ENCODE results near the gene MYO1H. TPM values are rescaled to one million over a fixed set of nuclear protein-coding genes. Genes with fewer than 3 reads are reported as not detected.

Gene MYO1H
- total RNA-seq, 4 donors from 2014 or later: not detected

DNA sequence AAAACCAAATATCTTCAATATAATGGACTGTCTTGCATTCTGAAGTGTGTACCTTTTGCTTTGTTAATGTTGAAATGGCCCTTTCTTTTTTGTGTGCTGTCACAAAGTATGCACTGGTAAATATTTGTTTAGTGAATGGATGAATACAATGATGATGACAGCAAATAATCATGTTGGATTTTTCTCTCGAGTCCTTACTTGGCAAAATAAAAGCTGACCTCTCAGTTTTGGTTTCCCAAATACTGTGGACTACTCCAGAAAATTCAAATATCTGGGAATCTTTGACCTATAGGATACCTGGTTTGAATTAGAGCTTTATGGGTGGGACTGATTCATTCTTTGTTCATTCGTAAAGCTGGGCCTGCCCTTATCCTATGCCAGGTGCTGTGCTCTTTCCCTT lies 135.2 kb downstream of the MYO1H start:
- peaks cover 0 to 49% (median 20%) of the 10 kb centered on the region in 4 donors for H3K36me3 ChIP-seq
- H3K4me3 ChIP-seq: no peak overlapping the region
- H3K9me3 ChIP-seq: no peaks in the 10 kb centered on the region
- intact Hi-C loops (cut with DNase I; ENCODE audit: low total_unique reads) (no loop called here), in situ Hi-C loops (cut with MboI; ENCODE audit: low pct_ligation_motif_present in 1 of 4, low pct_unique_long_range_greater_than_20kb in 1 of 4, low sequenced_read_pairs in 3 of 4) (no loop called here)
- no peak overlapping the region for H3K27ac ChIP-seq
- WGBS, 2 donors (ENCODE audit: low coverage in 1 of 2): 29 to 74% methylated on average over 1 to 2 of the region's 2 CpGs
- no peak for TF ChIP-seq POLR2AphosphoS5 (IDR thresholded peaks at IDR 0.05)
- TF ChIP-seq EP300 (IDR thresholded peaks at IDR 0.05; ENCODE audit: low read depth): no peak
- TF ChIP-seq, protein P1, sequence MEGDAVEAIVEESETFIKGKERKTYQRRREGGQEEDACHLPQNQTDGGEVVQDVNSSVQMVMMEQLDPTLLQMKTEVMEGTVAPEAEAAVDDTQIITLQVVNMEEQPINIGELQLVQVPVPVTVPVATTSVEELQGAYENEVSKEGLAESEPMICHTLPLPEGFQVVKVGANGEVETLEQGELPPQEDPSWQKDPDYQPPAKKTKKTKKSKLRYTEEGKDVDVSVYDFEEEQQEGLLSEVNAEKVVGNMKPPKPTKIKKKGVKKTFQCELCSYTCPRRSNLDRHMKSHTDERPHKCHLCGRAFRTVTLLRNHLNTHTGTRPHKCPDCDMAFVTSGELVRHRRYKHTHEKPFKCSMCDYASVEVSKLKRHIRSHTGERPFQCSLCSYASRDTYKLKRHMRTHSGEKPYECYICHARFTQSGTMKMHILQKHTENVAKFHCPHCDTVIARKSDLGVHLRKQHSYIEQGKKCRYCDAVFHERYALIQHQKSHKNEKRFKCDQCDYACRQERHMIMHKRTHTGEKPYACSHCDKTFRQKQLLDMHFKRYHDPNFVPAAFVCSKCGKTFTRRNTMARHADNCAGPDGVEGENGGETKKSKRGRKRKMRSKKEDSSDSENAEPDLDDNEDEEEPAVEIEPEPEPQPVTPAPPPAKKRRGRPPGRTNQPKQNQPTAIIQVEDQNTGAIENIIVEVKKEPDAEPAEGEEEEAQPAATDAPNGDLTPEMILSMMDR (IDR thresholded peaks at IDR 0.05): no peak
- no peak for TF ChIP-seq POLR2A (IDR thresholded peaks at IDR 0.05)
- no peaks in the 10 kb centered on the region for H3K27me3 ChIP-seq
- peaks cover 9 to 17% (median 12%) of the 10 kb centered on the region in 4 donors for H3K4me1 ChIP-seq
- DNase-seq: no peak

DNA sequence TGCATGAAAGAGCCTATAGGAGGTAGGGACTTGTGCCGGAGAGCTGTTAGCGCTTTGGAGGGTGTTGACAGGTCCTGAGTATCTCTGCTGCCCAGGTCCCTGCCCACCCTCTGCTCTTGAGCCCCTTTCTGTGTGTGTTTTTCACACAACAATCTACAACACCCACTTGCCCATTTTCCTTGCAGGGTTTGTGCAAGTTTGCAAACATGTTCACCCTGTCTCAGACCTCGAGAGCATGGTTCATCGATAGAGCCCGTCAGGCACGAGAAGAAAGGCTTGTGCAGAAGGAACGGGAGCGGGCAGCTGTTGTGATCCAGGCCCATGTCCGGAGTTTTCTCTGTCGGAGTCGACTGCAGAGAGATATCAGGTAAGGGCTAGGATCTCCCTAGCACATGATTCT lies 135.6 kb downstream of the MYO1H start:
- intact Hi-C loops (cut with DNase I; ENCODE audit: low total_unique reads): no loop called here
- peaks cover 4 to 13% (median 8%) of the 10 kb centered on the region in 4 donors for H3K4me1 ChIP-seq

DNA sequence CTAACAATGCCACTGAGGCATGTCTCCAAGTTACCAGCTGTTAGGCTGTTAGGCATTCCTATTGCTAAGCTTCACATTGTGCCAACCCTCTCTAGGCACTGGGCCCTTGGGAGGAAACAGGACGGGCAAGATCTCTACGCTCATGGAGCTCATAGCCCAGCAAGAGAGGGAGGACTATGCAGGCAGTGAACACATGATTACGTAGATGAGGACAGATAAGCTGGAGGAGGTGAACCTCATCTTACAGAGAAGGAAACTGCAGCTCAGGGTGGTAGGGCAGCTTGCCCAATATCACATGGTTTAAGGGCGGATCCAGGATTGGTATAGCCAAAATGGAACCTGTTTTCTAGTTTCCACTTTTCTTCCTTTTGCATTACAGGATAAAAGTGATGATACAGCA lies 137.5 kb downstream of the MYO1H start:
- in situ Hi-C loops (cut with MboI; ENCODE audit: low pct_ligation_motif_present in 1 of 4, low pct_unique_long_range_greater_than_20kb in 1 of 4, low sequenced_read_pairs in 3 of 4): no loop called here
- Histone ChIP-seq H3K27me3 (no peaks in the 10 kb centered on the region), H3K4me1 (no peaks in the 10 kb centered on the region), H3K27ac (no peak overlapping the region), H3K36me3 (peaks cover 0 to 72% (median 33%) of the 10 kb centered on the region in 4 donors), H3K4me3 (no peak overlapping the region), H3K9me3 (no peaks in the 10 kb centered on the region)
- 96% methylated on average over 4 of the region's 4 CpGs; no CpG with 5 or more reads in 1 of the 2 donors for WGBS, 2 donors (ENCODE audit: low coverage in 1 of 2)
- TF ChIP-seq POLR2A (IDR thresholded peaks at IDR 0.05) (no peak), POLR2AphosphoS5 (IDR thresholded peaks at IDR 0.05) (no peak), EP300 (IDR thresholded peaks at IDR 0.05; ENCODE audit: low read depth) (no peak)
- TF ChIP-seq, protein P1 (IDR thresholded peaks at IDR 0.05): no peak
- intact Hi-C loops (cut with DNase I; ENCODE audit: low total_unique reads): no loop called here
- no peak for DNase-seq

More for the DNA sequence above, 135.6 kb downstream of the MYO1H start:
- H3K36me3 ChIP-seq: peaks cover 0 to 53% (median 22%) of the 10 kb centered on the region in 4 donors
- no peak for DNase-seq
- H3K4me3 ChIP-seq: no peak overlapping the region
- no peak overlapping the region for H3K27ac ChIP-seq
- no peaks in the 10 kb centered on the region for H3K27me3 ChIP-seq
- no peak for TF ChIP-seq EP300 (IDR thresholded peaks at IDR 0.05; ENCODE audit: low read depth)
- TF ChIP-seq POLR2AphosphoS5 (IDR thresholded peaks at IDR 0.05): no peak
- TF ChIP-seq POLR2A (IDR thresholded peaks at IDR 0.05): no peak
- TF ChIP-seq, protein P1 (IDR thresholded peaks at IDR 0.05): no peak
- in situ Hi-C loops (cut with MboI; ENCODE audit: low pct_ligation_motif_present in 1 of 4, low pct_unique_long_range_greater_than_20kb in 1 of 4, low sequenced_read_pairs in 3 of 4): no loop called here
- no peaks in the 10 kb centered on the region for H3K9me3 ChIP-seq
- 92 to 96% methylated on average over 8 to 11 of the region's 11 CpGs for WGBS, 2 donors (ENCODE audit: low coverage in 1 of 2)

DNA sequence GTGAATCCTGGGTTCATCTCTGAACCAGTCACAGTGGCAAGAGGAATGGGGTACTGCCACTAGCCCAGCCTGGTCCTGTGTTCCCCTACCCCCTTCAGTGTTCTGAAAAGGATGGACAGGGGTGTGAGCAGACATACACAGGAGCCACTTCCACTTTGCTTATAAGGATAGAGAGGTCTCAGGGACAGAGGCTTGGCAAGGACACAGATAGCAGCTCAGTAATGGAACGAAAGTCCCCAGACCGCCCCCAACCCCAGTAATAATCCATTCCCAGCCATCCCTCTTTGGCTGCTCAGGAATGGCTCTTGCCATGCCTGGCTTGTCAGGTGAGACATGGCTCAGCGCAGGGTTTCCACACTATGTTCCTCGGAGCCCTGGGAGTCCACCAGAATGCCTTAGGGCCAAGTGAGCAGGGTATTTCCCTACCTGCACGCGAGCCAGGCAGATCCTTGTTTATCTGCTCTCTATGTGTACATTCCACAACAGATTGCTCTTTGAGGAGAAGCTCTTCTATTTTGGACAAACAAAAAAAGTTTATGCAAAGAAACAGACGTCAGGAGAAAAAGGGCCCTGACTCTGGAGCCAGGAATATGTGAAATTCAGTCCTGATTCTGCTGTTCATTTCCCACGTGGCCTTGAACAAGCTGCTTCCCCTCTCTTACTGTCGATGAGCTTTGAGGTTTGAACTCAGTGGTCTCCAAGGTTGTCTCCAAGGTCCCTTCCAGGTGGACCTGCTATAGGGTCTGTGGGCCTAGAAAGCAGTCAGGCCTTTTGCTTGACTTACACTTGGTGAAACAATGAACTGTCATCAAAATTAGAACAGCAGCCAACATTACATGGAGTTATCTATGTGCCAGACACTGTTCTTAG lies 139.7 kb downstream of the MYO1H start:
- no peak for DNase-seq
- peaks cover 0 to 88% (median 43%) of the 10 kb centered on the region in 4 donors for H3K36me3 ChIP-seq

More for the DNA sequence above, 139.7 kb downstream of the MYO1H start:
- 94% methylated on average over 9 of the region's 9 CpGs; no CpG with 5 or more reads in 1 of the 2 donors for WGBS, 2 donors (ENCODE audit: low coverage in 1 of 2)
- H3K27me3 ChIP-seq: no peaks in the 10 kb centered on the region
- no peak overlapping the region for H3K4me3 ChIP-seq
- no peak overlapping the region for H3K27ac ChIP-seq
- no peaks in the 10 kb centered on the region for H3K9me3 ChIP-seq
- no peaks in the 10 kb centered on the region for H3K4me1 ChIP-seq
- TF ChIP-seq, protein P1 (IDR thresholded peaks at IDR 0.05): no peak
- TF ChIP-seq POLR2AphosphoS5 (IDR thresholded peaks at IDR 0.05) (no peak), EP300 (IDR thresholded peaks at IDR 0.05; ENCODE audit: low read depth) (no peak), POLR2A (IDR thresholded peaks at IDR 0.05) (no peak)
- intact Hi-C loops (cut with DNase I; ENCODE audit: low total_unique reads) (no loop called here), in situ Hi-C loops (cut with MboI; ENCODE audit: low pct_ligation_motif_present in 1 of 4, low pct_unique_long_range_greater_than_20kb in 1 of 4, low sequenced_read_pairs in 3 of 4) (no loop called here)
